Stromal cell of bone marrow (primary cell): ENCODE results near the gene TOMM70.

Source experiments
- DNase-seq: peaks from one replicate; pipeline ENCODE4 v3.0.0-alpha.2; 2012; ENCODE audit warnings: low read depth

TOMM70 gene

GRCh38 chr3:100411091-100411982 lies 10.4 kb upstream of the TOMM70 start:
- no peak for DNase-seq

DNA sequence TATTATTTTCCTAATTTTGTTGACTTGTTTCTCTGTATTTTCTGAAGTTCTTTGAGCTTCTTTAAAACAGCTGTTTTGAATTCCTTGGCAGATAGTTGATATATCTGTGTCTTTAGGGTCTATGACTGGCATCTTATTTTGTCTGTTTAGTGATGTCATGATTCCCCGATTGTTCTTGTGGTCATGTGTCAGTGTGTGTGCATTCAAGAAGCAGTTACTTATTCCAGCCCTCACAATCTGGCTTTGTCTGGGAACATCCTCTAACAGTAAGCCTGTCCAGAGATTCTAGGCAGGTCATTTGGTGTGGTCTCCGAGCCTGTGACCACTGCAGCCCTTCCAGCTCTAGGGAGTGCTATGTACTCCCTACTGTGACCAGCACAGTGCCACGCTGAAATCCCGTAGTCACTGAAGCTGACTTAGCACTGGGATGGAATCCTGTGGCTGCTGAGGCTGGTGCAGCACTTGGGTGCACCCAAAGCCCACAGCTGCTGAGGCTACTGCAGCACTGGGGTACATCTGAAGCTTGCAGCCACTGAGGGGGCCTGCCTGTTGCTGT lies 7.2 kb upstream of the TOMM70 start:
- DNase-seq, result no peak

- DNase-seq, result no peak
Measured at GRCh38 chr3:100407164-100407563, 6.3 kb upstream of the TOMM70 start.

- DNase-seq, result no peak
Measured at GRCh38 chr3:100404250-100404548, 3.3 kb upstream of the TOMM70 start.

DNA sequence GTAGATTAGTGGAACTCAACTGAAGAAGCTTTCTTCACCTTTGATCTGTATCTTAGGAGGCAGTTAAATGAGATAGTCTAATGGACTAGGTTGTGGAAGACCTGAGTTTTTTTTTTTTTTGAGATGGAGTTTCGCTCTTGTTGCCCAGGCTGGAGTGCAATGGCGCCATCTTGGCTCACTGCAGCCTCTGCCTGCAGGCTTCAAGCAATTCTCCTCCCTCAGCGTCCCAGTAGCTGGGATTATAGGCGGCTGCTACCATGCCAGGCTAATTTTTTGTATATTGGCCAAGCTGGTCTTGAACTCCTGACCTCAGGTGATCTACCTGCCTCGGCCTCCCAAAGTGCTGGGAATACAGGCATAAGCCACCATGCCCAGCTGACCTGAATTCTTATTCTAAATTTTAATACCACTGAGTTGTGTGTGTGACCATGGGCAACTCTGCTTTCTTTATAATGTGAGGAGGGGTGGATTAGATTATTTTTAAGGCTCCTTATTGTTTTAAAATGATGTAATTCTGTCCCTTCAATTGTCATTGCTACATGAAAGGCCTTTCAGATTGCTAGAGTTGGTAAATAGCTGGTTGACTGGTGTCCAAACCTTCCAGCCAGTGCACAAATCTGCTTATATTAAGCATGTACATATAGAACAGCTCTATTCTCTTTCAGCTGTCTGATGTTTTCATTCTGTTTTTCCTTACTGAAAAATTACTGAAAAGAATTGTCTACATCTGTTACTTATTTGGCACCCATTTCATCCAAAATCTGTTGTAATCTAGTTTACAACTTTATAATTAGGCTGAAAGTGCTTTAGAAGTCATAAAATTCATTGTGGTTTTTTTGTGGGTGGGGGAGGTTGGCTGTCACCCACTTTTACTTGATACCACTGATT lies 2.7 kb upstream of the TOMM70 start:
- no peak for DNase-seq

GRCh38 chr3:100402891-100403290 lies 2.0 kb upstream of the TOMM70 start:
- no peak for DNase-seq

DNA sequence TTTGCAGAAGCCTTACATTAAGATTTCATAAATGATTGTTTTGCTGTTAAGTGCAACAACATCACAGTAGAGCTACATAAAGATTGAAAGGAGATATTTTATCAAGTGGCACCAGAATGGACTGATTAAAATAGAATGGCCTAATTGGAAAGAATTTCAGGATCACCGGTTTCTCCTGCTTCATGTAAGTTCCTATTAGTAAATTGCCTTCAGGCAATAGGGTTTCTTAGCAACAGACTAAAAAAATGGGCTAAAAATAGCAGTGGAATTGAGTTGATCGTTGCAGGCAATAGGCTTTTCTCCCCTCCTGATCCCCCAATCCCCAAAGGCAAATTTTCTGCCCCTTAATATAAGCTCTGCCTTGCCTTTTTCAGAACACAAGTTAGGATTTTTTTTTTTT lies 1.4 kb upstream of the TOMM70 start:
- DNase-seq, result no peak

DNA sequence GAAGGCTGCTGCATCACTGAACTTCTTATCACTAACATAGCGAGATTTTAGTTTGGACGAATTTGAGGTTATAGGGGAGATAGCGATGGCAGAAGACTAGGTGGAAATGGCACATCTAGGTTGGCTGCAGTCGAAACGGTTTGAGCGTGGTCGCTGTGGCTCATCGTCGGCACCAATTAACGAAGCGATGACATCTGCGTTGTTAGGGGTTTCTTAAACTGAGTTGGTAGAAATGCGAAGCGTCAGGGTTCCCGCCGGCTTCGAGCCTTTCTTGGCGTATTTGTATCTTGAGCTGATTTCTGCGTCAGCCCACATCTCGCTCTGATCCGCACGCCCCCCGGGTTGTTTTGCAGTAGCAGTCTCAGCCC lies 769 bp upstream of the TOMM70 start:
- DNase-seq, result no peak

DNA sequence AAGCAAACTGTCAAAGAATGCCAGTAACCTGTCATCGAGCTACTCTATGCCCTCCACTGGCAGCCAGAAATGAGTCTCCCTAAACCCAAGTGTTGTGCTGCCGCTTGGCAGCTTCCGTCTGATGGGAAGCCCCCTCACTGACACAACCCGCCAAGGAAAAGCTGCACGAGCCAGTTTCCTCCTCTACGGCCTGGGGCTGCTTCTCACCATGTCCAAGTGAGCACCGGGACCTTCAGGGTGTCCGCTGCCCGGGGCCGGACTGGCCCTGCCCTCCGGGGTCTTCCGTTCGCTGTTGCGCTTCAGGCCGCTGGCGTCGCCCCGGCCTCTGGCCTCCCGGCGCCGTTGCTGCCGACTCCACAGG lies 490 bp downstream of the TOMM70 start:
- DNase-seq, result no peak

- no peak for DNase-seq
Measured at GRCh38 chr3:100399341-100400071, 1.4 kb downstream of the TOMM70 start.

DNA sequence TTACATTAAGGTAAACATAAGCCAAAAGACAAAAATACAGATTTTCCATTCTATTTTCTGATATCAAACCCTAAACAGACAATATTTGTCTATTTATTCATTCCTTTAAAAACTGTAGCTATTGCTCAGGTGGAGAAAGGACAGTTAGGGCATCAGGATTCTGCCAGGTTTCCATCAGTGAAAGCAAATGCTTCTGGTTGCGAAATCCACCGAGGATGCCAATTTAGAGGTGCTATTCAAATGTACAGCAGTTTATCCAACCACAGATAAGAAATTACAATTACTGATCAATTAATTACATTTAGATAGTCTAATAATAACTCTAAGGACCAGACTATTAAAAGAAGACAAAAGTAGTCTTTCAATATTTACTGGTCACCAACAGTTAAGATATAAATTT lies 3.9 kb downstream of the TOMM70 start:
- no peak for DNase-seq

DNA sequence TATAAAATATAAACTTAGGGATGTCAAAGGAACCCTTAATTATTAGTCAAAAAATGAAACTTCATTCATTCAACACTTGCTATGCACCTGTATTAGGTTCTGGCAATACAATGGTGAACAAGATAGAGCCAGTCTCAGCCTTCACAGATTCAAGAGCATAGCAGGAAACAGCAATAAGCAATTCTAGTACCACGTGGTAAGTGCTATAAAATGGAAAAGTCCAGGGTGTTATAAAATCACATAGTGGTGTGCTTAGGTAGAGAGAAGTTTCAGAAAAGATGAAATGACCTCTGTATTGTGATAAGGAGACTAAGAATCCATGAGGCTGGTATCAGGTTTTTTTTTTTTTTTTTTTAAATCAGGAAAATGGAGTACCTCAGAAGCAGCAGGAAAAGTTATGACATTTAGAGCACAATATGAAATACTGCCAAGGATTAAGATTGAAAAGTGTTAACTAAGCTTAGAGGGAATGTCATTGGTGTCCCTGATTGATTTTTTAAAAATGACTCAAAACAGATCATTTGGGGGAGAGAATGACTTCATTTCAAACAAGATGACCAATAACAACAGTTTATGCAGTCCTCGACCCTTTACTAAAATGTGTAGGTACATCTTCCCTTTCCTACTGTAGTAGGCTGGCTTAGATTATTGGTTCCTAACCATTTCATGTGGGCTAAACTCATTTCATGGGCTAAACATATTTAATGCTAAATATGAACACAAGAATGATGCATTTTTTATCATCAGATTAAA lies 5.0 kb downstream of the TOMM70 start:
- no peak for DNase-seq

GRCh38 chr3:100389025-100389424 lies 11.9 kb downstream of the TOMM70 start:
- no peak for DNase-seq

- no peak for DNase-seq
Measured at GRCh38 chr3:100386437-100387074, 14.3 kb downstream of the TOMM70 start.

- no peak for DNase-seq
Measured at GRCh38 chr3:100384733-100385525, 16.0 kb downstream of the TOMM70 start.

DNA sequence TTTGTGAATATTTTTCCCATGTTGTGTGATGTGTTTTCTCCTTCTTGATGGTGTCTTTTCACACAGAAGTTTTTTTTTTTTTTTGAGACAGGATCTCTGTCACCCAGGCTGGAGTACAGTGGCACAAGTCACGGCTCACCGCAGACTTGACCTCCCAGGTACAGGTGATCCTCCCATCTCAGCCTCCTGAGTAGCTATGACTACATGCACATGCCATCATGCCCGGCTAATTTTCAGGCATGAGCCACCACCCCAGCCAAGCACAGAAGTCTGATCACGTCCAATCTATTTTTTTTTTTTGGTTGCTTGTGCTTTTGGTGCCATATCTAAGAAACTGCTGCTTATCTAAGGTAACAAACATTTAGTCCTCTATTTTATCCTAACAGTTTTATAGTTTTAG lies 24.6 kb downstream of the TOMM70 start:
- no peak for DNase-seq

GRCh38 chr3:100374521-100374920 lies 26.4 kb downstream of the TOMM70 start:
- DNase-seq, result no peak

GRCh38 chr3:100370756-100371155 lies 30.1 kb downstream of the TOMM70 start:
- no peak for DNase-seq

- no peak for DNase-seq
Measured at GRCh38 chr3:100368441-100368840, 32.4 kb downstream of the TOMM70 start.

GRCh38 chr3:100366424-100366823 lies 34.5 kb downstream of the TOMM70 start:
- no peak for DNase-seq
